Endothelial cell of umbilical vein (primary cell): ENCODE data around the gene NADSYN1.

Experiments
- EZH2 ChIP-seq: IDR thresholded peaks from 2 replicates; pipeline ENCODE4 v1.6.1; 2012; ENCODE audit warnings: borderline replicate concordance, low read depth, mild to moderate bottlenecking, moderate library complexity, low read length, inconsistent platforms; ENCODE audit not compliant: severe bottlenecking
- POLR2A ChIP-seq: IDR thresholded peaks from 2 replicates; pipeline ENCODE4 v1.6.1; 2012; ENCODE audit warnings: low read depth, mild to moderate bottlenecking, control low read depth, low read length
- POLR2AphosphoS5 ChIP-seq: IDR thresholded peaks from 2 replicates; pipeline ENCODE4 v1.6.1; 2012; ENCODE audit warnings: low read depth, mild to moderate bottlenecking, control low read depth, low read length, moderate library complexity; ENCODE audit not compliant: insufficient read depth
- TF ChIP-seq, protein P1 (sequence below), 2 donors: IDR thresholded peaks; 1 replicate in 1 of 2; 2 replicates in 1 of 2; pipeline ENCODE4 v1.5.1; 2011; ENCODE audit warnings: low read length in 2 of 2, mild to moderate bottlenecking in 2 of 2, moderate library complexity in 2 of 2, control low read depth in 1 of 2, inconsistent platforms in 1 of 2, low read depth in 1 of 2; ENCODE audit not compliant: insufficient read depth in 1 of 2; ENCODE audit errors: extremely low read depth in 1 of 2
- TF ChIP-seq, protein P2 (sequence below): IDR thresholded peaks from 2 replicates; pipeline ENCODE4 v1.6.1; 2011; ENCODE audit not compliant: insufficient read depth, insufficient read length

- TF ChIP-seq, protein P1, sequence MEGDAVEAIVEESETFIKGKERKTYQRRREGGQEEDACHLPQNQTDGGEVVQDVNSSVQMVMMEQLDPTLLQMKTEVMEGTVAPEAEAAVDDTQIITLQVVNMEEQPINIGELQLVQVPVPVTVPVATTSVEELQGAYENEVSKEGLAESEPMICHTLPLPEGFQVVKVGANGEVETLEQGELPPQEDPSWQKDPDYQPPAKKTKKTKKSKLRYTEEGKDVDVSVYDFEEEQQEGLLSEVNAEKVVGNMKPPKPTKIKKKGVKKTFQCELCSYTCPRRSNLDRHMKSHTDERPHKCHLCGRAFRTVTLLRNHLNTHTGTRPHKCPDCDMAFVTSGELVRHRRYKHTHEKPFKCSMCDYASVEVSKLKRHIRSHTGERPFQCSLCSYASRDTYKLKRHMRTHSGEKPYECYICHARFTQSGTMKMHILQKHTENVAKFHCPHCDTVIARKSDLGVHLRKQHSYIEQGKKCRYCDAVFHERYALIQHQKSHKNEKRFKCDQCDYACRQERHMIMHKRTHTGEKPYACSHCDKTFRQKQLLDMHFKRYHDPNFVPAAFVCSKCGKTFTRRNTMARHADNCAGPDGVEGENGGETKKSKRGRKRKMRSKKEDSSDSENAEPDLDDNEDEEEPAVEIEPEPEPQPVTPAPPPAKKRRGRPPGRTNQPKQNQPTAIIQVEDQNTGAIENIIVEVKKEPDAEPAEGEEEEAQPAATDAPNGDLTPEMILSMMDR (IDR thresholded peaks at IDR 0.05; ENCODE audit: extremely low read depth in 1 of 2, insufficient read depth in 1 of 2, low read depth in 1 of 2, low read length in 2 of 2), result no peak
- no peak for TF ChIP-seq POLR2AphosphoS5
- TF ChIP-seq EZH2, result no peak
- TF ChIP-seq, protein P2, sequence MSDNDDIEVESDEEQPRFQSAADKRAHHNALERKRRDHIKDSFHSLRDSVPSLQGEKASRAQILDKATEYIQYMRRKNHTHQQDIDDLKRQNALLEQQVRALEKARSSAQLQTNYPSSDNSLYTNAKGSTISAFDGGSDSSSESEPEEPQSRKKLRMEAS, result no peak
- no peak for TF ChIP-seq POLR2A
Measured at GRCh38 chr11:71505781-71506180, 52.8 kb downstream of the NADSYN1 start.
